T1000 (cell line): Measurements from ENCODE around the gene ZNF263.

Experiments
- DNase-seq: peaks from one replicate; lab custom pipeline; 2025; ENCODE audit warnings: mixed read lengths; lab: John Stamatoyannopoulos, UW

Gene ZNF263

DNA sequence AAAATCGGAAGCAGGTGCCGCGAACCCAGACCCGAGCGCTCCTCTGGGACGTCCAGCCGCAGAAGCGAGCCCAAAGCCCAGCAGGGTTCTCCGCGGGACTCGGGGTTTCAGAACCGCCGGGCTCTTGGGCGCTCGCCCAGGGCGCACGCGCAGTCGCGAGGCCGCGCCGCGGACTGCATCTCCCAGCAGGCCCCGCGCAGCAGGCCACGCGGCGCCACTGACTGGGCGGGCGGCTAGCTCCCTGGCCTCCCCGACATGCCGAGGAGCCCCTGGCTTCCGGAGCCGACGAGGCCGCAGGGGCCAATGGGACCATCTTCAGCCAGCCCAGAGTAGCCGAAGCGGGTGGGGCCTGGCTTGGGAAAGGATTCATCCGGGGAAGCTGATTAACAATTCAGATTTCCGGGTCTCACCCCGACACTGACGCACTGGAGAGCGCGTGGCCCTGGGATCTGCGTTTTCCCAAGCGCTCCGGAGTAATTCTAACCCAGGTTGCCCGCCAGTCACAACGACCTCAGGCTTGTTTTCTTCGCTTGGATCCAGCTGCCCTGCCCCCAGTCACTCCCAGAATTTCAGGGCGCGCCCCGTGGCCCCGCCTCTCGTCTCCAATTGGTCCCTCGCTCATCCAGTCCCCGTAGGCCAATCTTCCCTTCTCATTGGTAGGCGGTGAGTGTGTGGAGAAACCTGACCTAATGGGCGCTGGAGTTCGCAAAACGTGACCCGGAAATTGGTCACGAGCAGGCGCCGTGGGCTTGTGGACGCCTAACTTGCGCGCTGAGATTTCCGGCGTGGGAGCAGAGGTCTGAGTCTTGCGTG is at the start of gene ZNF263:
Gene ZNF263, plus strand, starts transcription at position 762 of the 813 bp plus-strand sequence. CDS start 328 bp downstream, outside the sequence.
- DNase-seq, result peak; percentile 91

DNA sequence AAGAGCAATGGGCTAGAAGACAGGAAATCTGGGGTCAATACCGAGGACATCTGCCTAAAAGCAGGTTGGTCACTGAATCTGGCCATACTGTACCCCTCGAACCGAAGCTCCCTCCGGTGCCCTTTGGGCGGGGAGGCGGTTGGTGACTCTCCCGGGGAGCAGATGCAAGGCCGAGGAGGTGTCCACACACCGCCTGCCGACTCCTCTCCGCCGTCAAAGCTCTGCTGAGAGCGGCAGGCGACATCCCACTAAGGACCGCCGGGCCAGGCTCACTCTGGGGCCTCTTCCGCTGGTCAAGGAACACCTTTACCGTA is 48.8 kb upstream of the ZNF263 start:
- no peak for DNase-seq

DNA sequence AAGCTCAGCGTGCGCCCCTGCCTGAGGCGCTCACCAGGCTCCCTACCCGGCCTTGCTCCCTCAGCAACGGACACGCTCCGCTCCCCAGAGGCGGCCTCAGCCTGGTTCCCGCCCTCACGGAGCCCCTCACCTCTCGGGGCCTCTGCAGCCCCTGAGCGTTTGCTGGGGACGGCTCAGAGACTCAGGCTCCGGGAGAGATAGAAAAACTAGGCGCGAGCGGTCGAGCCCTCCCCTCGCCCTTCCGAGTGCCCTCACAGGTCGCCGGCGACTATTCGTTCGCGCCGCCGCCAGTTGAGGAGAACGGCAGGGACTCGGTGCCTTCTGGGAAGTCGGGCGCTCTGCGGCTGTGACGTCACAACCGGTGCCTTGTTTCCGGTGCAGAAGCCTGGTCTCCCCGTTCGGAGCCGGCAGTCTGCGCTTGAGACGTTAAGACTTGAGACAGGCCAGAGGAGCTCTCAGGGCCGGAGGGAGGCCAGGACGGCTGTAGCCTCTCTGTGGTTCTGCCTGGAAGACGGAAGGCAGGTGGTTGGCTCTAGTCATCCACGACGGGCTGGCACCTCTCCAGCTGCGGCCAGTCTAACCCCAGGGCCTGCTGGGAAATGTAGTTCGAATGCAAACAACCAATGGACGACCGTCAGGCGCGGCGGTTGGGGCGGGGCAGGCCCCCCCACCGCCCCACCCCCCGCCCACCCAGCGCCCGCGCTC is 48.3 kb upstream of the ZNF263 start, which contains the start of gene ZNF200:
Gene ZNF200, minus strand, starts transcription at position 302 of the 705 bp plus-strand sequence. CDS start 1,403 bp downstream, outside the sequence.
- peak; percentile 97 for DNase-seq

DNA sequence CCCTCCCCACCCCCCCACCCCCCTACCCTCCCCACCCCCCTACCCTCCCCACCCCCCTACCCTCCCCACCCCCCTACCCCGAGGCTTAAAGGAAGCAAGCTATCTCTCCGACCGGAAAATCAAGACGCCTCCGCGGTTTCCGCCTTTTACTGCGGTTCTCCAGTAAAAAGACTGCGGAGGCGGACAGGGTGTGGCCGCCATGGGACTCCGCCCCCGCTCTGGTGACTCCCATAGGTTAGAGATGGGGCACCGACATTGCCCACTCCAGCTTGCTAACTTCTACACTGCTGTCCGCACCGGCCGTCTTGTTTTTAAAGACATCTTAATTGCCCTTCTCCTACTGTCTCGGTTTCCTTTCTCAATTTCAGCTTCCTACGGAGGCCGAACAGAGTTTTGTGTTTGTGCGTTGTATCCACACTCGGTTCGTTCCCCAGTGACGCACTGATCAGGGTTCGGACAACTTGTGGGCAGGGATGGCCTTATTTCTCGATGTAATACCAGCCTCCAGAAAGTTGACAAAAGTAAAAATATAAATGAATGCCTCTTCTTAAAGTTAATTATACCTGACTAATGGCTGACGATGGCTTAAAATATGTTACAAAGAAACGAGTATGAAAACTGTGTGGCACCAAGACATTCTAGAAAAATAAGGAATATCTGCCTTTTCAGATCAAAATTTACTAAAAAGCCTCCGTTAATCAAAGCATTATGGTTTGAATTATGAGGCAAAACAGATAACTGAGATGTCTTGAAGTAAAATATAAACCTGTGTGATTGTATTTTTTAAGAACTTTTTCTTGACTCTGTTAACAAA is 47.2 kb upstream of the ZNF263 start:
- DNase-seq, result peak; percentile 14

DNA sequence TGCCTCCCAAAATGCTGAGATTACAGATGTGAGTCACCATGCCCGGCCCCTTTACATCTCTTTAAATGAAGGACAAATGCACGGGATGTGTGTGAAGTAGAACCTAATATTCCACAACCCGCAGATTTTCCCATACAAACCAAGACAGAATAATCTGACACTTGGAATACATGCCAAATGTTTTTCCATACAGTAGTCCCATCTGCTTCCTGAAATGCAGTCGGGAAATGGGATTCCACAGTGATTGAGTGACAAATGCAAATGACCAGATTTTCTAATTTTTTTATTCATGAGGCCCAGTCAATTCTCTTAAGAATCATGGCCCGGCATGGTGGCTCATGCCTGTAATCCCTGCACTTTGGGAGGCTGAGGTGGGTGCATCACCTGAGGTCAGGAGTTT is 41.5 kb upstream of the ZNF263 start:
- DNase-seq, result no peak

DNA sequence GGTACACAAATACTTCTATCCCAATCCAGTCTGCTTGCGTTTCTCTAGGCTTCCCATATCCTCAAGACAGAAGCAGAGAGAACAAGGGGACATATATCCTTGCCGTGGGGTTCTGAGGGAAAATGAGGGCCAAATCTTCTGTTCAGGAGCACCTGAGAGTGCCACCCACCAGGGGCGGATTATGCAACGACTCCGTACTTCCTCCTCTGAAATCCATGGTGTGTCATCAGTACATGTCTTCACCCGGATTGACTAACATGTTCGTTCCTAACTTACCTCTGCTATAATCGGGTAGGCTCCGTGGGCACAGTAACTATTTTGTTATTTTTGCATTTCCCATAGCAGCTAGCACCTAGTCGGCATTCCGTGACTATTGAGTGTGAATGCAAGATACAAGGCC is 40.6 kb upstream of the ZNF263 start:
- no peak for DNase-seq

DNA sequence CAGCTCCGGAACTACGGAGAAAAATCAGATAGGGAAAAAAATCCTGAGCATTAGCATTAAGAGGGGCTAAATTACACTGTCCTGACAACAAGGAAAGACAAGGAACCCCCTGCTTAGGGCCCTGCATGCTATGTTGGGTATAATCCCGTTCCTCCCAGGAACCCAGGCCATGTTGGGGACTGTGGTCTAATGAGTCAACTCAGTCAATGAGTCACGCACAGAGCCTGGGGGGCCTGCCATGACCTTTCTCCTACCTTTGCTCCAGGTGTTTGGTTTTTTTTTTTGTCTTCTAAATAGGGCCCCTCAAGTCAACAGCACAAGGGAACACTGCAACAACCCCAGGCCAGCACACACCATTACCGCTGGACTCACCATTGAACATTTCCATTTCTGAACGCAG is 39.4 kb upstream of the ZNF263 start:
- no peak for DNase-seq

DNA sequence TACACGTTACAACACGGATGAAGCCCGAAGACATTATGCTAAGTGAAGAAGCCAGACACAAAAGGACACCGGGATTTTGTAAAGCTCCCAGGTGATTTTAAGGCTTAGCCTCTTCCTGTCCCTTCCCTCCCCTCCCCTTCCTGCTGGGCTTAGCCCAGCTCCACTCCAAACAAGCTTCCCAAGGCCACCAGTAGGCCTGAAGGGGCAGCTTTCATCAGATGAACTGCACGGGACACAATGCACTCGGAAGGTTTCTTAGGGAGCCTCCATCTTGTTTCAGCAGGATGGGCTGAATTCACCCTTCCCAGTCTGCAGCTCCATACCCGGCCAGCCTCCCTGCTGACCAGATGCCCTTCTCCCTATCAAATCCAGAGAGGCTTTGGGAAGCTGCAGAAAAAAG is 37.3 kb upstream of the ZNF263 start:
- no peak for DNase-seq

DNA sequence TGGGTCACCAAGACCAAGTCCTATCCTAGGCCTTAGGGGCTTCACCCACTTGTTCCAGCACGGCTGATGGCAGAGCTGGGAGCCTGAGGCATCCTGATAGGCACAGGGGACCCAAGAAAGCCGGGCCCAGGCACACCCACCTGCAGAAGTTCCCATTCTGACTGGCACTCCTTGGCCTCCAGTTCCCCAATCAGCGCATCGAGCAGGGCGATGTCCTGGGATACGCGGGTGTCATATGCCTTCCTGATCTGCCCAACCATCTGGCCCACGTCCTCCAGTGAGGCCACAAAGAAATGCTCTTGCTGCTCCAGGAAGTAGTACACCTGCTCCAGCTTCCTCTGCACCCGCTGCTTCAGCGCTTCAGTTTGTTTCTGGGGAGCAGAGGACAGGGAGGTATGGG is 36.4 kb upstream of the ZNF263 start:
- no peak for DNase-seq

DNA sequence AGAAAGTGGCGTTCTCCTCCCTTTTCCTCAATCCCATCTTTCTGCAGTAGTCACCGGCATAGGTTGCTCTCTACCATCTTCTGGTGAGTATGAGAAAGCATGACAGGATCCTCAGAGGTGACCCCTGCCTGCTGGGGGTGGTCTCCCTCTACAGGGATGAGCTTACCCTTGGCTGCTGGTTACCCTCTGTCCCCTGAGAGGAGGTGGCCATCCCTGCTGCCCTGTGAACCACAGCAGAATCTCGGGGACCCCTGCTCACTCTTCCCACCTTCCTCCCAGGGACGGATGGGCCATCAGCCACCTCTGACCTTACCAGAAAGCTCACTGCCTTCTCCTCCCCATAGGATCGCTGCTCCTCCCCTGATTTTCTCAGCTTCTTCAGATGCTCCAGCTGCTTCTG is 34.7 kb upstream of the ZNF263 start:
- DNase-seq, result no peak

DNA sequence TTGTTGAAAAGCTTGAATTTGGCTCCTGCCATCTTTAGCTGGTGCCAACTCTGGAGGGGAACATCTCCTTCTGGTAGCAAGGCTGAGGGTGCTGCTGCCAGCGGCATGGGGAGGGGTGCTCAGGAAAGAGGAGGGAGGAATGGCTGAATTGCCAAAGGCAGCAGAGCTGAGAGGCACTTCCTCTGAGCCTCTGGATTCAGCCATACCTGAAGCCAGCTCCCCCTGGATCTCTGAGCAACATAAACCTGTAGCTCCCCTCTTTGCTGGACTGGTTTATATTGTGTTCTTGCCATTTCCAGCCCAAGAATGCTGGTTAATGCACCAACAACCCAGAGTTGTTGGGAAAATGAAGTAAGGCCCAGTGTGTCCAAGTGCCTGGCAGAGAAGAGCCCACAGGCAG is 34.3 kb upstream of the ZNF263 start:
- DNase-seq, result no peak

DNA sequence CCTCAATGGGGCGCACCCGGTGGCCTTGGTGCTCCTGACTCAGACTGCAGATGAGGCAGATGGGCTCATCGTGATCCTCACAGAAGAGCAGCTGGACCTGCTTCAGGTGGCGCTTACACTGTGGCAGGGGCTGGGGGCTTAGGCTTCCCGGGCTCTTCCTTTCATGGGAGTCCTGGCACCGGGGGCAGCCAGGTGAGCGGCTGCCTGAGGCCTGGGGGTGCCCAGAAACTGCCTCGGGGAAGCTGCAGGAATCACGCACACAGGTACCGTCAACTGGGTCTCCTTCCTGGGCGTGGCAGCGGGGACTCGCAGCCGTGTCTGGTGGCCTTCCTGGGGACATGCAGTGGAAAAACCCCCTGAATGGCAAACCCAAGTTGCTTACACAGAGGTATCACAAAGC is 33.8 kb upstream of the ZNF263 start:
- no peak for DNase-seq

DNA sequence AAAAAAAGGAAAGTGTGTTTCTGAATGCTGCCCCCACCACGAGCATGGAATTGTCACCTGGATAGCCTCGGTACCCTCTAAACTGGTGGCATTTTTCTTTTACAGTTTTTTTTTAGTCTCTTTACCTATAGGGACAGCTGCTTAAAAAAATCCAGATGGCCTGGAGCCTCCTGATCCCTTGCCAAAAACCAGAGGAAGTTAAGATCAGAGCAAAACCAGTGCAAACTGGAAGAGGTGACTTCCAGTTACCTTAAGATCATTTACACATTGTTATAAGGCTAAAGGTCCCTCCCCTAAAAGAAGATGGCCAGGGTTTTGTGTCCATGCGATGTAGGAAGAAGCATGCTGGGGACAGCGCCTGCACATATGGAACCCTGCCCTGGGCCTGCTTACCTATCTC is 30.3 kb upstream of the ZNF263 start:
- DNase-seq, result no peak

DNA sequence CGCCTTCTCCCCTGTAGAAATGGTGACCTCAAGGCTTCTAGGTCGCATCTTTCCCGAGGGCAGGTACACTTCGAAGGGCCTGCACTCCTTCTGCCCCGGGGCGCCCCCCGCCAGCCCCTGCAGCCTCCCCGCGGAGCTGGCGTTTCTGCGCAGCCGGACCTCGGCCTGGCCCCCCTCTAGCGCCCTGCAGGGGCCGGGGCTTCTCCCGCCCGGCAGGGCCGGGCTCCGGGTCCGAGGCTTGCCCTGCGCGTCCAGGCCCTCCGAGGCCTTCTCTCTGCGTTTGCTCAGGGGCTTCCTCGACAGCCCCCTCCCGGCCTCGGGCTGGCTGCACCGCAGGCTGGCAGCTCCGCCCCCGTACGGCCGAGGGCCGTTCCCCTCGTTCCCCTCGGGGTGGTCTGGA is 29.0 kb upstream of the ZNF263 start:
- no peak for DNase-seq

DNA sequence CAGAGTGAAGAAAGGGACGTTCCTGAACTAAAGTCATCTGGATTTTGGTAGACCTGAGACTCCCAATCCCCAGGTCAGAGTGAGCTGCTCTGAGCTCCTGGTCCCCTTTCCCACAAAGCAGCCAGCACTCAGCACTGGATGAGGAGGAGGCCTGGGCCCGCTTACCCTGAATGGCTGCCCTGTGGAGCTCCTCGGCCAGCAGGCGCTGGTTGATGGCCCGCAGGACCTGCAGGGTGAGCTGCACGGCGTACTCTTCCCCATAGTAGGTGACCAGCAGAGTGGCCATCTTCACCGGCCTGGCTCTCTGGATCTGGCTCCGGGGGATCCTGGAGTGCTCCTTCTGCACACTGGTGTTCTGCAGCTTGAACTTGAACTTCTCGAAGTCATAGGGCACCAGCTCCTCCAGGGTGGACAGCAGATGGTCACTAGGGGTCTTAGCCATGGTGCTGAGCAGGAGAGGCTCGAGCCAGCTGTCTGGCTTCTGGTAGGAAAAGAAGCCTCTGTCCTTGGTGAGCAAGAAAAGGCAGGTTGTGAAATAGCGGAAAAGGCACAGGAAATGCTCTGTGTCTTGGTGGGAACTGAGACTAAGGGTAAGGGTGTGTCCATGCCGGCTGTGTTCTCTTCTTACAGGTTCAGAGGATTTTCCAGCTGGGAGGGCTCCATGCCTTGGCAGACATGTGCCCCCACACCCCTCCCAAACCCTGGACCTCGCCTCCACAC is 27.0 kb upstream of the ZNF263 start, which contains the start of gene MEFV:
Gene MEFV, minus strand, starts transcription at position 488 of the 720 bp plus-strand sequence. Its CDS starts 46 bp downstream, at position 442.
- DNase-seq, result no peak

DNA sequence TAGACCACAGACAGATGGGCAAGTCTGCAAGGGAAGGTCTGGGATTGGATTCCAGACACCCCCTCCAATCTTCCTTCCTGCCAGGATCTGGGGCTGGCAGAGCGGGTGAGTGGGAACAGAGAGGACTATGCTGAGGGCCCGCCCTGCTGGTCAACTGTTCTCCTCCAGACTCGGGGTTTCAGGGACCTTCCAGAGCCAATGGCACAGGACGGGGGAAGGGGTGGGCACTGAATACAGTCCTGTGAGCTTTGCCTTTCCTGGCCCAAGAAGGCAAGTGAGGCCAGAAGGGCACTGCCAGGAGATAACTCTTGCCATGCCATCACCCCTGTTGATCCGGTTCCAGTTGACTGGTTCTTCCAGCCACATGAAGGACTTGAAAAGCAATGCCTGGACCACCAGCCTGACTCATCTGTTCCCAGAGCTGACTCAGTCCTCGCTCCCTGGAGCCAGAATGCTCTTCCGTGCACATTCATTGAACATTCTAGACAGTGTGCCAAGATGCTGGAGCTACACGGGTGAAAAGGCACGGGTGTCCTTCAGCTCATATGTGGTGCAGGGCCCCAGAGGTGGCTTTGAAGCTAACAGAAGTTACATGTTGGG is 26.3 kb upstream of the ZNF263 start:
- no peak for DNase-seq

DNA sequence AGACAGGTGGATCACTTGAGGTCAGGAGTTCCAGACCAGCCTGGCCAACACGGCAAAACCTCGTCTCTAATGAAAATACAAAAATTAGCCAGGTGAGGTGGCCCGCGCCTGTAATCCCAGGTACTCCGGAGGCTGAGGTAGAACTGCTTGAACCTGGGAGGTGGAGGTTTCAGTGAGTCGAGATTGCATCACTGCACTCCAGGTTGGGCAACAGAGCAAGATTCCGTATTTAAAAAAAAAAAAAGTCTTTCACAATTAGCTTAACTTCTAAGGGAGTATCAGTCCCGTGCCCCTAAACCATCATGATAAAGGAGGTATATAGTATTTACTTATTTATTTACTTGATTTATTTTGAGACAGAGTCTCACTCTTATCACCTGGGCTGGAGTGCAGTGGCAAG is 23.5 kb upstream of the ZNF263 start:
- no peak for DNase-seq

DNA sequence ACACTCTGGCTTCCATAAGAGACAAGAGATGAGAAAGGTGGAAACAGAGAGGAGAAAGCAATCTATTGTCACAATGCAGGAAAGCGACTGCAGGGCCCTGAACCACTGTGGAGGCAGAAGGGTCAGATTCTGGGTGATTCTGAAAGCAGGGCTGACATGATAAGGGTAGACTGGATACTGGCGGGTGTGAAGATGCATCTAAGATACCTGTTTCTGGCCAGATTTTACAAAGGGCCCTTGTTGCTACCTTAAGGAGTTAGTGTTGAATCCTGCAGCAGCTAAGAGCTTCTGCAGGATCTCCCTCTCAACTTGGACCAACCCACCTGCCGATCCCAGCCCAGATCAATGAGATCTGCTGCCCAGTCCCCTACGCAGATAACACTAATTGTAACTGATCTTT is 20.8 kb upstream of the ZNF263 start:
- DNase-seq, result no peak

DNA sequence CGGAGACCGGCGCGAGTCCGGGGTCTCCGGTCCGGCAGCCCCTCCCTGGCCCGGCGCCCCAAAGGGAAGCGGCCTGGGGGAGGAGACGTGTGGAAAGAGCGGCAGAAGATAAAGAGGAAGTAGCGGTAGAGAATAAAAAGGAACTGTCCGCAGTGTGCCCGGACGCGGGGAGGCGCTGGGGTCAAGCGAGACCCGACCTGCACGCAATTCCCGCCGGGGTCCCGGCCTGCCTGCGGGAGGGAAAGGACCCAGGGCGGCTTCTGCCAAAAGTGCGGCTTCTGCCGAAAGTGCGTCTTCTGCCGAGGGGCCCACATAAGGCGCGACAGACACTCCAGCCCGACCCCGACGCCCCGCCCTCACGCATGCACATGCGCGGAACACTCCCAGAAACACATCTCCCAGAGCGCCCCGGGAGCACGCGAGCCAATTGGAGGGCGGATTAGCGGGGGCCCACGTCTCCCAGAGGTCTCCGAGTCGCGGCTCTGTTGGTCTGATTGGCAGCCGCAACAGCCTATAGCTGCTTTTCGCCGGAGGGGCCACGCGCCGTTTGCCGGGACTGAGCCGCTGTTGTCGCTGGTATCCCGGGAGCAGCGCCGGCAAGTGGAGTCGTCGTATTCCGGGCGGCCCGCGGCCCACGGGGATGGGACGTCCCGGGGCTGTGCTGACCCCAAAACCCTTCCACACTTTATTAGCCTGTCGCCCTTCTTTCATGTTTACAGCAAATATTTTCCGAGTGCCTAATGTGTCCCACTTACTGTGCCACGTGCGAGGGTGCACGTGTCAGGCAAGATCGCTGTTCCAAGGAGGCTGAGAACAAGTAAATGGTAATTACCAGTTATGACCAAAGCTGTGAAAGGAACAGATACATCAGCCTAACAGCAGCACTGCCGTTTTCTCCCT is 18.9 kb upstream of the ZNF263 start:
- DNase-seq, result peak; percentile 98

DNA sequence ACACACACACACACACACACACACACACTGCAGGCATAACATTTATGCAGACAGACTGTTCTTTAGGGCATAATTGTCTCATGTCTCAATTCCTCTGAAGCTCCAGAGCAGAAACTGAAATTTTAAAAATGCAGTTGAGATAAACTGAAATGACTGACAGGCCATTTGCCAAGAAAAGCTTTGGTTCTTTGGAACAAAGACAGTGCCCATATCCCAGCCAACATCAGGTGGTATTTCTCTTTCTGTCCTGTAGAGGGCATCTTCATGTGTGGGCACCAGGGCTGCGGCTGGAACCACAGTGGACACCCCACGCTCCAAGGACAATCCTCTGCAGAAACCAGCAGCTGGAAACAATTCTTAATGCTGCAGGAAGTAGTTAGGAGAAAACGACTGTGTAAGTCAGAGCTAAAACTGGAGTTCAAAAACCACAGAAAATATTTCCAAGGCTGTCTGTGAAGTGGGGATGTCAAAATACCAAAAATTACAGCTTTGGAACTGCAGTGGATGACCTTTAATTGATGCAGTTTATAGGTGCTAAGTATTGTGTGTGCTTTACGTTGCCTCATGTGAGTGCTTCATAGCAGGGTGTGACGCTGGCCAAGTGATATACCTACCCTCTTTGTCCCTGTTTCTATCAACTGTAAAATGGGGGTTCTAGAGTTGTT is 16.3 kb upstream of the ZNF263 start:
- no peak for DNase-seq
